GM21360 (cell line): ENCODE data around the gene NIN.
"Not testable (repeated sequence)": the region's sequence is repeated elsewhere in the genome, so short reads cannot be mapped to it uniquely, and the experiment has no call there.

Experiments
- ATAC-seq: cut with Tn5 transposase; IDR thresholded peaks from one replicate; pipeline ENCODE4 v1.9.1; 2021; ENCODE audit warnings: mild to moderate bottlenecking, moderate library complexity; ENCODE audit not compliant: unreplicated experiment

The NIN gene

GRCh38 chr14:50821510-50822464 lies 9.2 kb downstream of the NIN start:
- no peak for ATAC-seq

DNA sequence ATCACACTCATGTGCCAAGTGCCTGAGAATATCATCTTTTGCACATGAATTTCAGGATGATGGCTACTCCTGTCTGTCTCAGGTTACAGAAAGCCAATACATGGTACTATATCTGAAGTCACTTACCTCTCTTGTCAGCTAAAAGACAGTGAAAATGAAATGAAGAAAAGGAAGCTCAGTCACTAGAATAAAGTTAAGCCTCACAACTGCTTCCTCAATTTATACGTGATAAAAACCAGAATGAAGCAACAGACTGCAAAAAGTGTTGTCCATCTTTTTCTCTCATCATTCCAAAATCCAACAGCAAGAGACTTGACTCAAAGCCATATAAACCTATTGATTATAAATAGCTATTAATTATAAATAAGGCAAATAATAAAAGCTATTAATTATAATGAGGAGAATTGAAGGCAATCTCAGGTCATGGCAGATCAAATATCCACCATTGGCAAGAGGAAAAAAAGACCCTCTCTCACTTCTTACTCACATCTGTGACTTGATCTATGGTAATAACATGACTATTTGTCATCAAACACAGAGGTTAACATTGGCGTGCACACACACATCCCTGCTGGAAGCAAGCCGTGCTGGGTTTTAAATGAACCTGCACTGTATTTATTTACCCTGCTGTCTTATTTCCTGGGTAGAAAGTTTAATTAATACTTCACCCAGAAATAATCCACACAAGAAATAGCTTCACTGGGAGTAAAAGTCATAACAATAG lies 10.0 kb downstream of the NIN start:
- ATAC-seq = no peak

GRCh38 chr14:50819303-50819702 lies 11.7 kb downstream of the NIN start:
- ATAC-seq = not testable (repeated sequence)

GRCh38 chr14:50816395-50817047 lies 14.4 kb downstream of the NIN start:
- ATAC-seq = no peak

DNA sequence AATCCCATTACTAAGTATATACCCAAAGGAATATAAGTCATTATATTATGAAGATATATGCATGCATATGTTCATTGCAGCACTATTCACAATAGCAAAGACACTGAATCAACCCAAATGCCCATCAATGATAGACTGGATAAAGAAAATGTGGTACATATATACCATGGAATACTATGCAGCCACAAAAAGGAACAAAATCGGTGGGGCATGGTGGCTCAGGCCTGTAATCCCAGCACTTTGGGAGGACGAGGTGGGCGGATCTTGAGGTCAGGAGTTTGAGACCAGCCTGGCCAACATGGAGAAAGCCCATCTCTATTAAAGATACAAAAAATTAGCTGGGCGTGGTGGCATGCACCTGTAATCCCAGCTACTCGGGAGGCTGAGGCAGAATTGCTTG lies 15.4 kb downstream of the NIN start:
- ATAC-seq = not testable (repeated sequence)

- ATAC-seq = not testable (repeated sequence)
Observed at GRCh38 chr14:50815058-50815457, 15.9 kb downstream of the NIN start.

GRCh38 chr14:50814161-50814560 lies 16.8 kb downstream of the NIN start:
- no peak for ATAC-seq

DNA sequence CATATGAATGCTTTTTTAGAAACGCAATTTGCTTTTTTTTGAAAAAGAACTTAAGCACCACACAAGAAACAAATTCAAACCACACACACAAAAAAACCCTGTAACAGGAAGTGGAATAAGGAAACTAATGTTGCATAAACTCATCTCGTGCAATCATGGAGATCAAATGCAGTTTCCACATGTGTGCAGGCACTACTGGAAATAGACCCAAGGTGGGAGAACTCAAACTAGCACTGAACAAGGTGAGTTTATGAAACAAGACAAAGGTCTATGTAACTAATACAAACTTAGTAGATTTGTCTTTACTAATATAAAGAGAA lies 17.5 kb downstream of the NIN start:
- peak; percentile 54 for ATAC-seq

- peak; percentile 27 for ATAC-seq
Observed at GRCh38 chr14:50812856-50813543, 18.0 kb downstream of the NIN start.

DNA sequence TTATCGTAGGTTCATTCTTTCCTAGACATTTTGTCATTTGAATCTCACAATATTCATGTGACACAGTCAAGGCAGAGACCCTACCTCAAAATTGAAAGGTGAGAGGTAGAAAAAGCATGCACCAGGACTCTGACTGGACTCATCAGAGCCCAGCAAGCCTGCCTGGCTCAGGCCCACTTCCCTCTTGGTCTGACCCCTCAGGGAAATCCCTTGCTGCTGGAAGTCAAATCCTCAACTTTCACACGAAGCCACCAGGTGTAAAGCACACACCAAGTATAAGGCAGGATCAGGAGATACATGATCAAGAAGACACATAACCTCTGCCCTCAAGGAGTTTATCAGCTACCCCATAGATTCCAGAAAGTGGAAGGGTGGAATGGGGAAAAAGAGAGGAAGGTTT lies 18.8 kb downstream of the NIN start:
- ATAC-seq = no peak

GRCh38 chr14:50808053-50808452 lies 22.9 kb downstream of the NIN start:
- ATAC-seq = no peak

DNA sequence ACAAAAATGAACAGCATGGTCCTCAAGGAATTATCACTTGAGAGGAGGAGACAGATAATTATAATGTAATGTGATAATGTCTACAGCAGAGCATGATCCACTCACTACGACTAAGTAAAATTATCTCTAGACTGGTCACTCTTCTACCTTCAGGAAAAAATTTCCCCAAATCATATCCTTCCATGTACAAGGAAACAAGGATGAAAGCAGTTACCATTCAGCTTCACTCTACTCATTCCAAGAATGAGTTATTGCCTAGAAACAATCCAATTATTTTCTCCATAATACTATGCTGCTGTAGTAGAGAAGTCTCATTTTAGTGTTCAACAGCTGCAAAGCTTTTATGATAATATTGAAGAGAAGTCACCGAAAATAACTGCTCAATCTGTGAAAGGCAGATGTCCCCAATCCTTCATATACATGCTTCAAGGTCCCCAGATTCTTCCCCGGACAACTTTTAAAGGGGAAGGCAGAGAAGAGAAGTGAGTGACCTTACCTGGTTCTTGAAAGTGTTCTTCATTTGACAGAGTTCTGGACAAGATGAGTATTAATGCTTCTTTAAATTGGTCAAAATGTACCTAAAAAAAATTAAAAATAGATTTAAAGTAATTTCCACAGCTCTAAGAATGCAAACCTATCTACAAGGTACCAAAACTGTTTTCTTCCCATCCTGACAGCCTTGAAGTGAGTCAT lies 24.6 kb downstream of the NIN start:
- ATAC-seq = no peak

GRCh38 chr14:50805396-50805795 lies 25.6 kb downstream of the NIN start:
- no peak for ATAC-seq

DNA sequence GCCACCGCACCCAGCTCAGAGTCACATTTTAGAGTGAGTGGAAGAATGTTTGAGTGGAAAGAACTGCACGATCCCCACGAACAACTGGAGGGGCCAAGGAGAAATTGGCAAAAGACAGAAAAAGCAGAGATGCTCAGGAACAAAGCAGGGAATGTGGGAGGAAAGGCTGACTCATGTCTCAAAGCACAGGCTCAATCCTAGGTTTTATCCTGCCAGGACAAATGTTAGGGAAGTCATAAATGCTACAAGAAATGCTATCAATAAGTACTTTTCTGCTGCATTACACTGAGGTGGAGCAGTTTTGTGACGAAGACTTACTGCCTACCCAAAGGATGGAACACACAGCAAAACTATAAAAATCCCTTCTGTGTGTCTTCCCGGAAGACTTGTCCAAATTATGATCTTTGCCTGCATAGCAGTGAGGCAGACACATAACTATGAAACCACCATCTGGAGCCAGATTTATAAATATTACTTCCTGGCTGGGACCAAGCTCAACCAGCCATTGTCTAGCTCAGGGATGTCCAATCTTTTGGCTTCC lies 26.7 kb downstream of the NIN start:
- ATAC-seq = no peak

GRCh38 chr14:50801706-50802105 lies 29.3 kb downstream of the NIN start:
- ATAC-seq = no peak

DNA sequence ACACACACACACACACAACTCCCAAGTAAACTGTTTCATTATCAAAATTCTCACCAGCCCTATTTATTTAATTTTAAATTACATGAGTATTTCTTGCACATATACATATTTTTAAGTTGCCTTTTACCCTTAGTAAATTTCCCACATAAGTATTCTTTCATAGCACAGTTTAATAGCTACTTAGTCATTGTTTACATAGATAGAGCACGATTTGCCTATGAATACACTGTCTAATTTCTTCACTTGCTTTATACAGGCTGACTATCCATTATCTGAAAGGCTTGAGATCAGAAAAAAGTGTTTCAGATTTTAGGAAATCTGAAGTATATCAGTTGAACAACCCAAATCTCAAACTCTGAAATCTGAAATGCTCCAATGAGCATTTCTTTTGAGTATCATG lies 30.9 kb downstream of the NIN start:
- ATAC-seq = no peak

DNA sequence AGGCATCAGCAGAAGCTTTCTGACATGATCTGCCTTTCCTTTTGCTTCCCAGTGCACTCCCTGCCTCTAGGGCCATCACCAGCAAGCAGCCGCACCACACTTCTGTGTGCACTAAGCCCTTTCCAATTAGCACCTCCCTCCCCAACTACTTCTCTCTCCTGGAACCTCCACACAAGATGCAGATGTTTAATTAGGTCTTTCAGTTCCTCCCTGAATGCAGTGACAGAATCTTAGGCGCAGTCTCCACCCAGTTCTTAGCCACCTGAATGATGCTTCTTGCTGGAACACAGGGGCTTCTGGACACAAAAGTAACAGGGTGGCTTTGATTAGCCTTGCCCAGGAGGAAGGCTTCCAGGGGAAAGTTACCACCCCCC lies 32.9 kb downstream of the NIN start:
- peak; percentile 76 for ATAC-seq

GRCh38 chr14:50797250-50798047 lies 33.5 kb downstream of the NIN start:
- no peak for ATAC-seq

DNA sequence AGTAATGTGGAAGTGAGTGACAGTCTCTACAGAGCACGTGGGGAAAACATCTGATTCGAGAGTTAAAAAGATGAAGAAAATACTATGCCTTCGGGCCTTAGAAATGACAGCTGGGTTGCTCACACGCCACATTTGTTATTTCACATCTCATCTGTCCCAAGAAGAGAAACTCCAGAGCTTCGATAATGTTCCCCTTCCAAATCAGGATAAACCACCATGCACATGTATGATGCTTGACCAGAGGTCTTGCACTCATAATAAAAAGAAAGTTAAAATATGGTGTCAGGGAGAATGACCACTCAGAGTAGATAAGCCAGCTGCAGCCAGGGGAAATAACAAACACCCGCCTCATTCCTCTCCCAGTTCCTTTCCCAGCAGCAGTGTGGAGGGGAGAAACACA lies 34.6 kb downstream of the NIN start:
- no peak for ATAC-seq
